Suprapubic skin (tissue), 4 donors: Measurements from ENCODE around the gene TF. TPM values are rescaled to one million over a fixed set of nuclear protein-coding genes. Genes with fewer than 3 reads are reported as not detected.

Experiments used
- DNase-seq, 2 donors: peaks; one replicate each; pipeline ENCODE4 v3.0.0-alpha.2; 2019; ENCODE audit warnings: low spot score in 2 of 2
- H3K27ac ChIP-seq: fragments of 200-600 bp; sonication (generic); one replicate; pipeline ENCODE4 v1.5.1; 2019
- H3K27me3 ChIP-seq: fragments of 200-600 bp; sonication (generic); one replicate; pipeline ENCODE4 v1.5.1; 2019
- H3K36me3 ChIP-seq: fragments of 200-600 bp; sonication (generic); one replicate; pipeline ENCODE4 v1.5.1; 2019
- H3K4me1 ChIP-seq: fragments of 200-600 bp; sonication (generic); one replicate; pipeline ENCODE4 v1.5.1; 2019
- H3K4me3 ChIP-seq: fragments of 200-600 bp; sonication (generic); one replicate; pipeline ENCODE4 v1.5.1; 2019; ENCODE audit warnings: mild to moderate bottlenecking
- H3K9me3 ChIP-seq: fragments of 200-600 bp; sonication (generic); one replicate; pipeline ENCODE4 v1.5.1; 2019
- EP300 ChIP-seq: sonication (generic); formaldehyde crosslinking; IDR thresholded peaks from one replicate; pipeline ENCODE4 v1.6.1; 2017; ENCODE audit warnings: antibody characterized with exemption
- POLR2A ChIP-seq, 2 donors: fragments of 450-650 bp; IDR thresholded peaks; one replicate each; pipeline ENCODE4 v1.6.1; 2017; ENCODE audit warnings: antibody characterized with exemption in 2 of 2, mild to moderate bottlenecking in 2 of 2, moderate library complexity in 2 of 2
- POLR2AphosphoS5 ChIP-seq, 3 donors: sonication (generic); formaldehyde crosslinking; IDR thresholded peaks; one replicate each; pipeline ENCODE4 v1.6.1; 2017; ENCODE audit warnings: antibody characterized with exemption in 3 of 3
- WGBS: methylation state at CpG from one replicate; pipeline ENCODE4 v1.1.5; 2018; 5-methylcytosine and 5-hydroxymethylcytosine counted together
- total RNA-seq, 4 donors: library from RNA; depleted of rRNA; stranded (reverse); fragments of >200 nt; gene quantifications; one replicate each; pipeline ENCODE4 v1.1.0, GENCODE V29; 2016
- TF ChIP-seq, protein P1 (sequence below), 2 donors: fragments of 200-600 bp in 1 of 2; fragments of 450-650 bp in 1 of 2; sonication (generic) in 1 of 2; IDR thresholded peaks; one replicate each; pipeline ENCODE4 v1.5.1; 2016 to 2019; ENCODE audit warnings: antibody characterized with exemption in 2 of 2, mild to moderate bottlenecking in 1 of 2, moderate library complexity in 1 of 2

Gene TF
- total RNA-seq, 4 donors from 2014 or later: 4.8 to 16.5 (median 8.7) TPM

GRCh38 chr3:133820129-133820528 is 73.9 kb downstream of the TF start:
- no peak for TF ChIP-seq POLR2AphosphoS5 (IDR thresholded peaks at IDR 0.05)
- no peak for TF ChIP-seq POLR2A (IDR thresholded peaks at IDR 0.05)
- TF ChIP-seq, protein P1, sequence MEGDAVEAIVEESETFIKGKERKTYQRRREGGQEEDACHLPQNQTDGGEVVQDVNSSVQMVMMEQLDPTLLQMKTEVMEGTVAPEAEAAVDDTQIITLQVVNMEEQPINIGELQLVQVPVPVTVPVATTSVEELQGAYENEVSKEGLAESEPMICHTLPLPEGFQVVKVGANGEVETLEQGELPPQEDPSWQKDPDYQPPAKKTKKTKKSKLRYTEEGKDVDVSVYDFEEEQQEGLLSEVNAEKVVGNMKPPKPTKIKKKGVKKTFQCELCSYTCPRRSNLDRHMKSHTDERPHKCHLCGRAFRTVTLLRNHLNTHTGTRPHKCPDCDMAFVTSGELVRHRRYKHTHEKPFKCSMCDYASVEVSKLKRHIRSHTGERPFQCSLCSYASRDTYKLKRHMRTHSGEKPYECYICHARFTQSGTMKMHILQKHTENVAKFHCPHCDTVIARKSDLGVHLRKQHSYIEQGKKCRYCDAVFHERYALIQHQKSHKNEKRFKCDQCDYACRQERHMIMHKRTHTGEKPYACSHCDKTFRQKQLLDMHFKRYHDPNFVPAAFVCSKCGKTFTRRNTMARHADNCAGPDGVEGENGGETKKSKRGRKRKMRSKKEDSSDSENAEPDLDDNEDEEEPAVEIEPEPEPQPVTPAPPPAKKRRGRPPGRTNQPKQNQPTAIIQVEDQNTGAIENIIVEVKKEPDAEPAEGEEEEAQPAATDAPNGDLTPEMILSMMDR (IDR thresholded peaks at IDR 0.05): no peak
- no peak for TF ChIP-seq EP300
- H3K9me3 ChIP-seq: no peaks in the 10 kb centered on the region
- DNase-seq: no peak
- no peaks in the 10 kb centered on the region for H3K27me3 ChIP-seq
- H3K4me1 ChIP-seq: peaks cover 17% of the 10 kb centered on the region
- no peak overlapping the region for H3K4me3 ChIP-seq
- peaks cover 82% of the 10 kb centered on the region for H3K36me3 ChIP-seq
- 72% methylated on average over 4 of the region's 4 CpGs for WGBS
- H3K27ac ChIP-seq: no peak overlapping the region

DNA sequence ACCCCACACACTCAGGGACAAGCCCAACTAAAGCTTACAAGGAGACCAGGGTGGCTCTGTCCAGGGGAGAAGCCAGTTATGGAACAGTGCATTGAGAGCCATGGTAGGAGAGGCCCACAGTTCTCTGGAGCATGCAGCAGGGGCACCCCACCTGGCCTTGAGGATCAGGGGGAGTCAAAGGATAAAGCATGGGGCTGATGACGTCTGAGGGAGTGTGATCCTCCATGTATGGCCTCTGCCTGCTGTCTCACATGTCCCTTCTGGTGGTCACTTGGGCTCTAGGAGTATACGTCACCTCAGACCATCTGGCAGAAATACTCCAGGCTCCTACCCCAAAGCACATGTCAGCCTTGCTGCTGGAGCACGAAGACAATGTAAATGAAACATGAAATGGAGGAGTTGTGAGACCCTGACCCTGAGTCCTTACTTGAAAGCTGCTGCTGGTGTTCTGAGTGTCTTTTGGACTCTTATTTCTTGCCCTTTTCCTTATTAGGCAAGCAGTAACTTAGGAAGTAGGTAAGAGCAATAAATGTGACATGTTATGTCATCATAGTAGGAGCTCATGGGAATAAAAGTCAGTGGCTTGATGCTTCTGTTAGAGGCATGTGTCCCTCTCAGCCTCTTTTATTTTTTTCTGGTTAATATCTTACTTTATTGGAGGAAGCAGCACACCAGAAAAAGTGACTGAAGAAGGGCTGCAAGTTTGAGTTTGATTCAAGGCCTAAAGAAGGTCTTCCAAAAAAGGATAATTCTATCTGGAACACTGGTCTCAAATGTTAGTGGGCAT is 74.9 kb downstream of the TF start:
- TF ChIP-seq POLR2A (IDR thresholded peaks at IDR 0.05): no peak
- no peak for TF ChIP-seq EP300
- TF ChIP-seq, protein P1 (IDR thresholded peaks at IDR 0.05): no peak
- TF ChIP-seq POLR2AphosphoS5 (IDR thresholded peaks at IDR 0.05): no peak
- WGBS: 86% methylated on average over 3 of the region's 3 CpGs
- H3K27me3 ChIP-seq: no peaks in the 10 kb centered on the region
- no peak overlapping the region for H3K4me3 ChIP-seq
- no peaks in the 10 kb centered on the region for H3K9me3 ChIP-seq
- DNase-seq: no peak
- peaks cover 73% of the 10 kb centered on the region for H3K36me3 ChIP-seq
- no peak overlapping the region for H3K27ac ChIP-seq
- peaks cover 17% of the 10 kb centered on the region for H3K4me1 ChIP-seq

- 85% methylated on average over 8 of the region's 8 CpGs for WGBS
- H3K4me1 ChIP-seq: peaks cover 17% of the 10 kb centered on the region
- no peak overlapping the region for H3K27ac ChIP-seq
- H3K4me3 ChIP-seq: no peak overlapping the region
- peaks cover 65% of the 10 kb centered on the region for H3K36me3 ChIP-seq
- H3K9me3 ChIP-seq: no peaks in the 10 kb centered on the region
- DNase-seq: no peak
- no peak for TF ChIP-seq POLR2AphosphoS5 (IDR thresholded peaks at IDR 0.05)
- TF ChIP-seq, protein P1 (IDR thresholded peaks at IDR 0.05): no peak
- TF ChIP-seq EP300: no peak
- TF ChIP-seq POLR2A (IDR thresholded peaks at IDR 0.05): no peak
- no peaks in the 10 kb centered on the region for H3K27me3 ChIP-seq
These were observed 75.8 kb downstream of the TF start for GRCh38 chr3:133821767-133822638.

DNA sequence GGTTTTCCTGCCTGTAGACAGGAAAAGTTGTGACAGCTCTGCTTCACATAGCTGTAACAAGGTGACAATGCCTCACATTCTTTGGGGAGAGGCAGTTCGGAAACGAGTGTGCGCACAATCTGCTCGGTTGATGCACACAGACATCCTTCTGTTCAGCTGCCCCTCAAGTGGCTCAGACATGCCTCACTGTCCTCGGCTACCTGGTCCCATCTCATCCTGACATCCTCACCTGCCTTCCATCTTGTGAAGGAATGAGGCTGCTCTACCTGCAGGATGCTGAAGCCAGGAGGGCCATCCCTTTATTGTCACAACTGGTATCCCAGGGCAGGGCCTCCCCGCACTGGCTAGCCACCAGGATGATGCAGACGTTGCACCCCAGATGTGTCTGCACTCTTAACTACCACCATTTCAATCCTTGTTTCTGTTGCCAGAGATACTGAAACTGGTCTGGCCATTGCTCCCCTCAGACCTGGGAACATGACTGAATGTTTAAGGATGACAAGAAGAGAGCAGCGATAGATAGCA is 78.8 kb downstream of the TF start:
- DNase-seq: no peak
- Histone ChIP-seq H3K36me3 (peaks cover 45% of the 10 kb centered on the region), H3K9me3 (no peaks in the 10 kb centered on the region), H3K27me3 (no peaks in the 10 kb centered on the region), H3K27ac (no peak overlapping the region), H3K4me3 (no peak overlapping the region), H3K4me1 (peaks cover 11% of the 10 kb centered on the region)
- 83% methylated on average over 7 of the region's 8 CpGs for WGBS
- TF ChIP-seq POLR2A (IDR thresholded peaks at IDR 0.05) (no peak), POLR2AphosphoS5 (IDR thresholded peaks at IDR 0.05) (no peak), EP300 (no peak)
- TF ChIP-seq, protein P1 (IDR thresholded peaks at IDR 0.05): no peak
